ENCODE data around the gene NOS3.

Gene NOS3

DNA sequence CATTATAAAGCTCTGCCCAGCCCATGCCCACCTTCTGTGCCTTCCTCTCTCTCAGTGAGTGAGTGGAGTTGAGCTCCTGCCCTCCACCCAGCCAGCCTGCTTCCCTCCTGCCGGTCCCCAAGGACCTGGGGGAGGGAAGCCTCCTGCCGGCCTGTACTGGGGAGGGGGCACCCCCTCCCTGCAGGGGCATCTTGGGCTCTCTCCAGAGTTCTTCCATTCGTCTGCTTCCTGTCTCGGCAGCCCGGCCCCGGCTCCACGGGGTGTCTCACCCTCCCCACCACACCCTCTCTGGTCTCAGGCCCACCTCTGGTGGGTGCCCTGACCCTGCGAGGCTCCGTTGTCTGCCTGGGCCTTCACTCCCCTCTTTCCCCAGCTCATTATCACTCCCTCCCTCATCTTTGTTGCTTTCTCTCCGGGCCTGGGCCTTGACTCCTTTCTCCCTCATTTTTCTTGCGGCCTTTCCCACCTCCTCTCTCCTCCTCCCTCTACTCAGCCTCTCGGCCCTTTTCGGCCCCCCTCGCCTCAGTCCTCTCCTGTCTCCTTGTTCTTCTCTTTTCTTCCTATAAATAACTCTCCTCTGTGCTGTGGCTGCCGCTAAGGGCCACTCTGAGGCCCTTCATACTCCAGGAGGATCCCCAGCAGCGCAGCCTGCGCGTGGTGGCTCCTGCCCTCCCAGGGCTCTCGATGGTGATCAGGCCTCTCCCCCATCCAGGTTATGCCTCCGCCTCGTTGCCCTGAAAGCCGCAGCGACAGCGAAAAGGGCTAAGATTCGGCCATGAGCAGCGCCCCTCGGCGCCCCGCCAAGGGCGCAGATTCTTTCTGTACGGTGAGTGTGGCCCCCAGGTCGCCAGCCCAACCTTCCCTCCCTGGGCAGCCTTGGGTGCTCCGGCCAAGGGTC, 70.6 kb downstream of the NOS3 start:
- DNase-seq: no peak

DNA sequence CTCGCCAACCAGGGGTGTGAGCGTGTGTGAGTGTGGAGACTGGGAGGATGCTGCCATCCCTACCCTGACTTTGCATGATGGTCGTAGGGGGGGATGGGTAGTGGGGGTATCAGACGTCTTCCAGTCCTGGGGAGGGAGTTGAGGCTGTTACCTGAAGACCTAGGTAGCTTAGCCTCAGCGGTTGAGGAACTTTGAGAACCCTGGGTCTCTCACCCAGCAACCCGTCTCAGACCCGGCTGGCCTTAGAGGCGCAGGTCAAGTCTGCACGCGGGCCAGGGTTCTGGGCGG, 71.2 kb downstream of the NOS3 start:
- no peak for DNase-seq

DNA sequence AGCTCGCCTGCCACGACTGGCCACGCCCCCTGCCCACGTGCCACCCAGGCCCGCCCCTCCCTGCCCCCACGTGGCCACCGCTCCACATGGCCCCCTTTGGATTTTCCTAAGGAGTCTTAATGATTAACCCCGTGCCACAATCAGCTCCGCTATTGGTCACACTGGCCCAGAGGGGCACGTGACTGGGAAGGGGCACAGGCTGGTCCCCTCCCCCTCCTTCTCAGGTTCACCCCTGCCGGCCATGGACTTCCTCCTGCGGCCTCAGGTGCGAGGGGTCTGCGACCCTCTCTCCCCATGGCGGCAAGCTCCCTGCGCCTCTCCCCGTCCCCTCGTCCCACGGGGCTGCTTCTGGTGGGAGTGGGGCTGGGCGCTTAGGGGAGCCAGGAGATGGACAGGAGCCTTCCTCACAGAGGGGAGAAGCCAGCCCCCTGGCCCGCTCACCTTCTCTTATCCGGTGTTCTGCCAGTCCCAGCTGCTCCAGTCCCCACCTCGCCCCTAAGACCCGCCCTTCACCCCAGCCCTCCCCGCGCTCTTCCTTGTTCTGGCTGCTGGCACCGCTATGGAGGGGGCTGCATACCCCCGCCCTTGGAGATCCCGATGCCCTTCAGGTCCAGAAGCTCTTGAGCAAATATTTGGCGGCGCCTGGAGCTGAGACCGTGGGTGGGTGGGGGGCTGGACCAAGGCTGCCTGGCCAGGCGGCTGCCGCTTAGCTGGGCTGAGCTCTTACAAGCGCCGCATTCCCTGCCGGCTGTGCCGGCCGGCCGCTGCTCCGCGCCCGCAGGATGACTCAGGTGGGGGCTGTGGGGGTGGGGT, 71.8 kb downstream of the NOS3 start:
- DNase-seq: no peak

DNA sequence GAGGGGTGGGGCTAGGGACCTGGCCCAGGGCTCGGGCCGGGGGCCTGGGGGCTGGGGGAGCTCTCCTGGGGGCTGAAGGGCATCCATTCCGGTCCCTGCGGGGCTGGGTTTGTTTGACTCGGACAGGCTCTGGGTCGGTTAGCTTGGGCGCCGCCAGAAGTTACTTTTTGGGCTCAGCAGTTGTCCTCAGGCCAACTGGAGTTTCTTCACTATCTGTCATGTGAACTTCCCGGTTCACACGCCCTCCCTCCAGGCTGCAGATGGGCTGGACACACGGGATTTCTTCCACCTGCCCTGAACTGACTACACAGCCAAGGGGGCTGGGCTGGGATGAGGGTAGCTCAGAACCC, 72.4 kb downstream of the NOS3 start:
- no peak for DNase-seq
